NCI-H2227 (cell line): ENCODE measurements around the gene TOB2.

Experiments
- DNase-seq: peaks from one replicate; lab custom pipeline; 2025; ENCODE audit not compliant: unreplicated experiment; lab: John Stamatoyannopoulos, UW

The TOB2 gene

DNA sequence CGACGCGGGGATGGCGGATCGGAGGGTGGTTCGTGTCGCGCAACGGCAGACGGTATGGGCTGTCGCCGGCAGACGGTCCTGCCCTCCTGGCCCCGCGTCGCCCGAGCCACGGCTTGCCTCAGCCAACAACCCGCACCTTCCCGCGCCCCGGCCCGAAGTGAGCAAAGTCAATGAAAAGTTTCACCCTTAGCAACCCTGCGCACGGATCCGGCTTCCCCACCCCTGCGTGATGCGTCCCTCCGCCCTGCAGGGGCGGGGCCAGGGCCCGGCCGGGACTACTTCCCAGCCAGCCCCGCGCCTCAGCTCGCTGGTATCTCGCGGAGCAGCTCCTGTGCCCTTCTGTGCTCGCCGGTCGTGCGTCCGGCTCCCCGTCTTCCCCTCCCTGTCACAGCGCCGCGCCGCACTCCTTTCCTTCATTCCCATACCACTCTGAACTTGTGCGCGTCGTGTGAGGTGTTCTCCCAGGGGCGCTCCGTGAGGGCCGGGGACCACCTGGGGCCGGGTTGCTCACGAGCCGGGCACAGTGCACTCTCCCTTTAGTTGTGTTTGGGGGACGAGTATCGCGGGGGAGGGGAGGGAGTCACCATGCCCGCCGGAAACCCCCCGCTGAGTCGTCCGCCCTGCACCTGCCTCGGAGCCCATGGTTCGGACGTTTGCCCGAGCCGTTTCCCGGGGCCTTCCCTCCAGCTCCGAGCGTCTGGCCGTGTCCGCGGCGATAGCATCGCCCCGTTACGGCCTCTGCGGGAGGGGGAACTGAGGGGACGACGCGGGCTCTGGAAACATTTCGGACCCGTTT is at the start of gene TOB2:
TSS of gene TOB2 (minus strand) at position 163 of the 796 bp plus-strand sequence. CDS start 9,456 bp downstream, outside the sequence.
- DNase-seq, result peak; percentile 93

- DNase-seq, result no peak
Measured at GRCh38 chr22:41491374-41492100, 44.9 kb upstream of the TOB2 start.

DNA sequence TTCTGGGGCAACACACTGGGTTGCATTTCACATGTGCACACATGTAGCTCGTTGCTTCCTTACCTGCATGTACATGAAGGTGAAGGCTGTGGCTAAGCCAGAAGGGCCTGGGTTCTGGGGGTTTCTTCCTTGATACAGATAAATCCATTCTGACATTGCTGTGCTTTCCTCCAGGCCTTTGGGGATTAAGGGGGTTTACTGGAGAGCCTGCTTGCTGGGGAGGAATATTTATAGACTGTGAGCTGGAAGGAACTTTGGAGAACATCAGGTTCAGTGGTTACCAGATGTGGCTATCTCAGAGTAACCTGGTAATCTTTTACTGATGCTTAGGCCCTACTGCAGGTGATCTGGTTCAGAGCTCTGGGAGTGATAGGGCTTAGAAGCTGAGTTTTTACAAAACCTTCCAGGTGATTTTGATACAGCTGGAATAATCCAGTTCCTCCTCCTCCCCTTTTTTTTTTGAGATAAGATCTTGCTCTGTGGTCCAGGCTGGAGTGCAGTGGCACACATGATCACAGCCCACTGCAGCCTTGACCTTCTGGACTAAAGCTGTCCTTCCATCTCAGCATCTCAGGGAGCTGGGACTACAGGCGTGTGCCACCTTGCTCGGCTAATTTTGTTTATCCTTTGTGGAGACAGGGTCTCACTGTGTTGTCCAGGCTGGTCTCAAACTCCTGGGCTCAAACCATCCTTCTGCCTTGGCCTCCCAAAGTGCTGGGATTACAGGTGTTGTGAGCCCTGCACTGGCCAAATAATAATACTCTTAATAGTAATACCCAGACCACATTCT is 42.2 kb upstream of the TOB2 start:
- no peak for DNase-seq

GRCh38 chr22:41488076-41488475 is 41.5 kb upstream of the TOB2 start:
- DNase-seq, result no peak

DNA sequence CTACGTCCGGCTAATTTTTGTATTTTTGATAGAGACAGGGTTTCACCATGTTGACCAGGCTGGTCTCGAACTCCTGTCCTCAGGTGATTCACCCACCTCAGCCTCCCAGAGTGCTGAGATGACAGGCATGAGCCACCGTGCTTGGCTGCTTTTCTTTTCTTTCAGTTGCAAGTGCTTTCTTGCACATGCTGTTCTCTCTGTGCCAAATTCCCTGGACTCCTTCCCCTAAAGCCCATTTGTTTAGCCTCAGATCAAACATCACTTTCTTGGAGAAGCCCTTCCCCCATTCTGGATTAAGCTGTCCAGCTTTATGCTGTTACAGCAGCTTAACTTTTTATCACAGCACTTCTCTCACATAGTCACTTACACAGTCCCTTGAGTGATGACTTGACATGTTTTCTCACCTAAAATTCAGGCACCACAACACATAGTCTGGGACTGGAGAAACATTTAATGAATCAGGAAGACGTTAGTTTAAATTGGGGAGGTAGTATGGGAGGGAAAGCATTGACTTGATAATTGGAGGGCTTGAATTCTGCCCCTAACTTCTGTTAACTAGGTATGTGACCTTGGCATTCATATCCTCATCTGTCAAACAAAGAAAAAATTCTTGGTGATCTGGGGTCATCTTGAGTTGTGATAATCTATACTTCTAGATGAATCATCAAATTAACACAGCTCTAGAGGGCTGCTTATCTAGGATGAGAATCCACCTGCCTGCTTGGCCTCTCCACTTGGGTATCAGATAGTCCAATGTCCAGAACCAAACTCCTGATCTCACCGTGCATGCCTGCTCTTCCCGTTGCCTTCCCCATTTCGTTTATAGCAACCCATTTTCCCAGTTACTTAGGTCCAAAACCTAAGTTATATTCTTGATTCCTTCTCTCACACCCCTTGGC is 40.7 kb upstream of the TOB2 start:
- DNase-seq, result no peak

- DNase-seq, result no peak
Measured at GRCh38 chr22:41485033-41485432, 38.4 kb upstream of the TOB2 start.

DNA sequence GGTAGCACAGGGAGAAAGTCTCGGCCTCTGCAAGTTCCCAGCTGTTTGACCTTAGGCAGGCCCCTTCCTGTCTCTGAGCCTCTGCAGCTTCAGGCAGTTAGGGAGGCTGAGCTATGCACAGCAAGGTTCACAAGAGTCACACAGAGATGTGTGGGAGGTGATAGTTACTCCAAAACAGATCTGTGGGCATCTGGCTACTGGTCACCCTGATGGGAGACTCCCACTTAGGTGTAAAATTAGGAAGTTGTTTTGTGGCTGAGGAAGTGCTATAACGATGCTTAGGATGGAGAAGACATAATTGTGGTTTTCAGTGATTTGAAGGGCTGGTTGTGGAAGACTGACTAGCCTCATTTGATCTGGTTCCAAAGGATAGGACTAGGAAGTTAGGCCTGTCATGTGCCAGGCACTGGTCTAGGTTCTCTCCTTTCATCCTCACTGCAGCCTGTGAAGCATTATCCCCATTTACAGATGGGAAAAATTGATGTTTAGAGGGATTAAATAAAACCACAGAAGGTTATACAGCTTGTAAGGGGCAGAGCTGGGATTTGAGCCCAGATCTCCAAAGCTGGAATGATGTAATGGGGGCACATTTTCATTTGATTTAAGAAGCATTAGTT is 35.8 kb upstream of the TOB2 start:
- no peak for DNase-seq

DNA sequence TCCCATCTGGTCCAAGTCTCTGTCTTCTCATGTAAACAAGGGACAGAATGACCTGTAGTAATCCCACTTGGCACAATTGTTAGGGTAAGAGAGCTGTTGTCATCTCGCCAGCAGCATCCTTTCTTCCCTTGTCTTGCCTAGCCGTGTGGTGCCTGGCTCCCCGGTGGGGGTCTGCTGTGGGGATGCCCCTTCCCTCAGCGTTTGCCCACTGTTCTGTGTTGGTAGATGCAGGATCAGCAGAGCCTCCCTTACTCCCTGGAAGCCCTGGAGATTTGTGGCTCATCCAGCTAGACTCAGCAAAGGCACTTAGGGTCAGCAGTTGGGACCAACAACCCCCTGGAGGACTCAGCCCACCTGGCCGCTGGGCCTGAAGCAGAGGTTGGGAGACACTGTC is 35.3 kb upstream of the TOB2 start:
- no peak for DNase-seq

DNA sequence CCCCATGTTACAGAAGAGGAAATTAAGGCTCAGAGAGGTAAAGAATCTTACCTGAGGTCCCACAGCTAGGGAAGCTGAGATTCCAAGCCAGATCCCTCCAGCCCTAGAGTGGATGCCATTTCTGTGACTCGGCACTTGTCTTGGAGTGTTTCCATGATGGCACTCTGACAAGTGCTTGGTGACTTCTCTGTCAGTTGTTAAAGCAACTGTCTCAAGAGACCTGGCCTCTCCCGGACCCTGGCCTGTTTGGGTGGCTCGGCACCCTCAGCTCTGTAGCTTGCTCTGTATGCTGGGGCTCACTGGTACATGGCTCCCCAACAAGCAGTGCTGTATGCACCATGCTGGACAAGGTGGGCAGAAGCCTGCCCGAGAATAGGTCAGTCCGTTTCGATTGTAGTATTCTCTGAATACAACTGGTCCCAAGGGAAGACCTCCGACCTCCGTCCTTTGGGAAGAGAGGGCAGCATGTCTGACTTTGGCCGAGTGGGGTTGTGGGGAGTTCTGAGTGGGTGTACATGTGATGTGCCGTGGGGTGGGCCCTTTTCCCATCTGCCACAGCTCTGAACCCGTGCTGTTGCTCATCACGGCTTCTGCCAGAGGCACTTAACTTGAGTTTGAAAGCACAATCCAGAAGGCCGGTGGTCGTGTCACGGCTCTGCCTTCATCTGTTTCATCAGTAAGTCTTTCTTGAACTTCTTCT is 34.7 kb upstream of the TOB2 start:
- DNase-seq, result no peak

GRCh38 chr22:41480397-41480735 is 33.8 kb upstream of the TOB2 start:
- peak; percentile 3 for DNase-seq

DNA sequence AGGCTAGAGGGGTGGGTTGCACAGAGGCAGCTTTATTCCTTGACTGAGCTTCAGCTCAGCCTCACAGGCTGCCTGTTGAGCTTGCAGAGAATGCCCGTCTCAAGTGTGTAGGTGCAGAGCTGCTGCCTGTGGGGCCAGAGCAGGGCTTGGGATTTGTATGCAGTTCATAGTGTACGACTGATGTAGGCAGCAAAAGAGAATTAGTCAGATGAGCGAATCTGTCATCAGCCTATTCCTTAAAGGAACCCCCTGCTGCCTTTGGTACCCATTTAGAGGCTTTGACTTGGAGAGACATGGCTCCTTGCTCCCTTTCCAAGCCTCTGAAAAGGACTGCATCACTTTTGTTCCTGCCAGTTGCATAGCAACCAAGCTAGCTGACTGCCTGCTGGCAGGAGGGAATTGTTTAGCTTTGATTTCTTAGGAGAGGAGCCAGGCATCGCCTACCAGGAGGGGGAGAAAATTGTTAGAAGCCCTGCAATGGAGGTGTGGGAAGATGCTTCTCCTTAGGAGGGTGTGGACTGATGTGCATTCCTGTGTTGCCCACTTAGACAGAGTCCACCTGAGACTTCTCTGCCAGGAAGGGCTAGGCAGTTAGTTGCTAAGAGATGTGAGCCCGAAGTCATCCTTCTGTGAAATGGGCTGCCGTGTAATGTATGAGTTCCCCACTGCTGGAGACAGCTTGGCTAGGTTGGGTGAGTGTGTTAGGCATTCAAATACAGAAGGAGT is 33.2 kb upstream of the TOB2 start:
- DNase-seq, result peak; percentile 58

- peak; percentile 2 for DNase-seq
Measured at GRCh38 chr22:41478891-41479521, 32.4 kb upstream of the TOB2 start.

DNA sequence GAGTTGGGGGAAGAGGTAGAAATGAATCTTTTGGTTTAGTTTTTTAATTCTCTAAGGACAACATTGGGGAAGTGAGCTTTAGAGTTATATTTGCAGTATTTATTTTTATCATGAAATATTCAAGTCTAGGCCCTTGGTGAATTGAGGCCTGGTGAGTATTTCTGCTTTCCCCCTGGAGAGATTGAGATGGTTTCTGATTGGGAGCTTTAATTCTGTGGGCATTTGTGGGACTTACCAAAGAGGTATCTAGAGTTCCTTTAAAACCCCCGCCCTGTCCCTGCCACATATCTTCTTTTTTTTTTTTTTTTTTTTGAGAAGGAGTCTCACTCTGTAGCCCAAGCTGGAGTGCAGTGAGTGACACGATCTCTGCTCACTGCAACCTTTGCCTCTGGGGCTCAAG is 31.9 kb upstream of the TOB2 start:
- DNase-seq, result no peak

GRCh38 chr22:41474872-41475451 is 28.4 kb upstream of the TOB2 start:
- DNase-seq, result no peak

DNA sequence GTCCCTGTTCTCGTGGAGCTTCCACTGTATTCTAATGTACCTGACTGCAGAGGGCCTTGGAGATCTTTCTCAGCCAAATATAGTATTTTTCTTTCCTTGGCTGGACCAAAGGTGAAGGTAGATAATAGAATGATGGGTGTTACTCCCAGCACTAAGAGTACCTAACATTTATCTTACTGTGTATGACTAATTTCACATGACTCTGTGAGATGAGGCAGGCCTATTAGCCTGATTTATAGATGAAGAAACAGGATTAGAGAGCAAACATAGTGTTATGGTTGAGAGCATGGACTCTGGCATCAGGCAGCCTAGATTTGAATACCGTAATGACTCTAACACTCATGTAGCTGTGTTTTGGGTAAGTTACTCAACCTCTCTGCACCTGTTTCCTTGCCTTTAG is 25.0 kb upstream of the TOB2 start:
- DNase-seq, result no peak

- no peak for DNase-seq
Measured at GRCh38 chr22:41470886-41471285, 24.3 kb upstream of the TOB2 start.

DNA sequence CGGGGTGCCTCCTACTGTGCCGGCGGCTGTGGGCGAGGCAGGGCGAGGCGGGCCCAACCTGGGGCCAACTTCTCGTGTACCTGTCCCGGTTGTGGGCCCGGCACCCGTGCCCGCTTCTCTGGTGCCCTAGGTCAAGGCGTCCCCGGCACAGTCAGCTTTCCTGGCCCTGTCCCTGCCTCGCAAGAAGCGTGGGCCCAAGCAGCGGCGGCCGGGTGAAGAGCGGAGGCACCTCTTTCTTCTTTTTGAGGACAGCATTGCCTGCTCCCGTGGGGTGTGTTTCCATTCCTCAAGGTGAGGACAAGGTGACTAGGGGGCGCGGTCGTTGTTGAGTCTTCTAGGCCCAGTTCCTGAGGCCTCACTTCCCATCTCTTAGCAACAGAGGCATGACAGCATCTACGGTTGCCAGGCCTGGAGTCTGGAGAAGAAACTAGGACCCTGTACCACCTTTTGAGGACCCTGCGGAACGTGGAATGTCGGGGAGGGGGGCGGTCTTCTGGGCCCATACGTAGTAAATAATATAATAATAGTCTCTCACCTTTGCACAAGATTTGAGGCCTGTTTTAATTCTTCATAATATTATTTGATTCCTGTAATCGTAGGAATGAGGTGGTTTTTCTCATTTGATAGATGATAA is 22.7 kb upstream of the TOB2 start:
- peak; percentile 25 for DNase-seq
